Small intestine (tissue), 7 donors: ENCODE results near the gene BPI. TPM values are rescaled to one million over a fixed set of nuclear protein-coding genes. Genes with fewer than 3 reads are reported as not detected.
A peak's percentile ranks its signal among the peaks of the same experiment; 100 is the strongest.

Experiments used
- DNase-seq, 2 donors: peaks; one replicate each; pipeline versions ENCODE4 v3.0.0 to v3.0.0-alpha.2; 2013
- FAIRE-seq: peaks from 2 replicates; lab custom pipeline; 2012; peaks lifted over from hg19 to GRCh38; lab: Jason Lieb, UNC
- H3K27ac ChIP-seq, 3 donors: one replicate each; pipeline ENCODE4 v1.5.1; 2013; ENCODE audit warnings: low read length in 2 of 3, mild to moderate bottlenecking in 2 of 3, control low read depth in 1 of 3, inconsistent platforms in 1 of 3, low read depth in 1 of 3, moderate library complexity in 1 of 3
- H3K27me3 ChIP-seq, 3 donors: one replicate each; pipeline ENCODE4 v1.6.1; 2013; ENCODE audit warnings: low read length in 3 of 3, inconsistent platforms in 1 of 3; ENCODE audit not compliant: control insufficient read depth in 3 of 3, insufficient read depth in 3 of 3
- H3K36me3 ChIP-seq, 3 donors: one replicate each; pipeline ENCODE4 v1.6.1; 2013; ENCODE audit warnings: low read length in 3 of 3, inconsistent platforms in 1 of 3, low read depth in 1 of 3, mild to moderate bottlenecking in 1 of 3, moderate library complexity in 1 of 3; ENCODE audit not compliant: control insufficient read depth in 3 of 3, insufficient read depth in 2 of 3
- H3K4me1 ChIP-seq, 3 donors: one replicate each; pipeline ENCODE4 v1.6.1; 2013; ENCODE audit warnings: low read length in 2 of 3, inconsistent platforms in 1 of 3, low read depth in 1 of 3, mild to moderate bottlenecking in 1 of 3, moderate library complexity in 1 of 3; ENCODE audit not compliant: control insufficient read depth in 3 of 3, insufficient read depth in 2 of 3
- H3K4me3 ChIP-seq, 3 donors: one replicate each; pipeline ENCODE4 v1.5.1; 2013; ENCODE audit warnings: low read length in 3 of 3, control low read depth in 1 of 3, inconsistent platforms in 1 of 3, low read depth in 1 of 3, mild to moderate bottlenecking in 1 of 3, moderate library complexity in 1 of 3
- H3K9me3 ChIP-seq, 2 donors: one replicate each; pipeline ENCODE4 v1.6.1; 2013; ENCODE audit warnings: low read depth in 1 of 2, low read length in 1 of 2; ENCODE audit not compliant: control insufficient read depth in 2 of 2, insufficient read depth in 1 of 2
- WGBS, 3 donors: extraction: QIAGEN DNeasy Blood & Tissue Kit; methylation state at CpG; one replicate each; pipeline ENCODE4 v1.1.7; 2013; 5-methylcytosine and 5-hydroxymethylcytosine counted together
- polyA plus RNA-seq, 4 donors: library from polyadenylated mRNA; stranded (reverse) in 3 of 4; unstranded in 1 of 4; fragments of 200-250 nt in 3 of 4; fragments of 120-200 nt in 1 of 4; gene quantifications; one replicate each; pipeline versions ENCODE4 v1.2.1 to v1.2.3, GENCODE V29; 2013
- donor health status: healthy with polysubstance abuse.
- donor health status: control.
- donor health status: control.
- donor health status: Bipolar disorder and iron deficiency.
- donor health status: healthy.

Gene BPI
- polyA plus RNA-seq, 4 donors: 0.27 TPM; not detected in 3

- WGBS, 3 donors: 79 to 89% (median 85%) methylated on average over 3 of the region's 3 CpGs
- H3K27me3 ChIP-seq: peaks cover 0 to 9% (median 7%) of the 10 kb centered on the region in 3 donors
- no peak for DNase-seq
- no peak overlapping the region for H3K27ac ChIP-seq
- no peak overlapping the region for H3K4me3 ChIP-seq
- no peaks in the 10 kb centered on the region for H3K9me3 ChIP-seq
- no peaks in the 10 kb centered on the region for H3K36me3 ChIP-seq
- no peak for FAIRE-seq
- H3K4me1 ChIP-seq: no peaks in the 10 kb centered on the region
These were observed 2.6 kb upstream of the BPI start for GRCh38 chr20:38301309-38301708.

GRCh38 chr20:38302786-38303185 lies 1.2 kb upstream of the BPI start:
- WGBS, 3 donors: 34 to 47% (median 34%) methylated on average over 11 of the region's 11 CpGs

GRCh38 chr20:38304845-38305447 lies 990 bp downstream of the BPI start:
- FAIRE-seq (no peak), DNase-seq (peak in 1 of 2 donors; percentile 16)
- 47 to 54% (median 49%) methylated on average over 8 of the region's 8 CpGs for WGBS, 3 donors

More at GRCh38 chr20:38302786-38303185, 1.2 kb upstream of the BPI start:
- DNase-seq: no peak
- Histone ChIP-seq H3K9me3 (no peaks in the 10 kb centered on the region), H3K4me1 (no peaks in the 10 kb centered on the region), H3K27ac (no peak overlapping the region), H3K4me3 (no peak overlapping the region), H3K36me3 (no peaks in the 10 kb centered on the region), H3K27me3 (peaks cover 0 to 10% (median 7%) of the 10 kb centered on the region in 3 donors)
- no peak for FAIRE-seq

GRCh38 chr20:38305541-38305940 lies 1.6 kb downstream of the BPI start:
- 82 to 86% (median 82%) methylated on average over 4 of the region's 4 CpGs for WGBS, 3 donors
- H3K4me1 ChIP-seq: no peaks in the 10 kb centered on the region
- H3K9me3 ChIP-seq: peaks cover 0 to 6% of the 10 kb centered on the region in 2 donors
- H3K36me3 ChIP-seq: no peaks in the 10 kb centered on the region
- DNase-seq (no peak), FAIRE-seq (no peak)
- H3K27ac ChIP-seq: no peak overlapping the region
- peaks cover 0 to 10% (median 10%) of the 10 kb centered on the region in 3 donors for H3K27me3 ChIP-seq
- no peak overlapping the region for H3K4me3 ChIP-seq

More at GRCh38 chr20:38304845-38305447, 990 bp downstream of the BPI start:
- Histone ChIP-seq H3K9me3 (peaks cover 0 to 6% of the 10 kb centered on the region in 2 donors), H3K4me1 (no peaks in the 10 kb centered on the region), H3K4me3 (no peak overlapping the region), H3K27me3 (peaks cover 0 to 10% (median 7%) of the 10 kb centered on the region in 3 donors), H3K36me3 (no peaks in the 10 kb centered on the region), H3K27ac (no peak overlapping the region)

- Histone ChIP-seq H3K9me3 (peaks cover 0 to 6% of the 10 kb centered on the region in 2 donors), H3K4me1 (no peaks in the 10 kb centered on the region), H3K4me3 (no peak overlapping the region), H3K27me3 (peaks cover 0 to 10% (median 10%) of the 10 kb centered on the region in 3 donors), H3K36me3 (no peaks in the 10 kb centered on the region), H3K27ac (no peak overlapping the region)
- FAIRE-seq (no peak), DNase-seq (no peak)
- WGBS, 3 donors: 78 to 82% (median 82%) methylated on average over 6 of the region's 6 CpGs
These were observed 2.4 kb downstream of the BPI start for GRCh38 chr20:38306379-38306778.

- FAIRE-seq (no peak), DNase-seq (no peak)
- Histone ChIP-seq H3K27ac (no peak overlapping the region), H3K9me3 (peaks cover 0 to 6% of the 10 kb centered on the region in 2 donors), H3K27me3 (peaks cover 0 to 12% (median 10%) of the 10 kb centered on the region in 3 donors), H3K4me3 (no peak overlapping the region), H3K36me3 (no peaks in the 10 kb centered on the region), H3K4me1 (no peaks in the 10 kb centered on the region)
- 79 to 81% (median 79%) methylated on average over 8 of the region's 8 CpGs for WGBS, 3 donors
These were observed 3.6 kb downstream of the BPI start for GRCh38 chr20:38307371-38308046.

GRCh38 chr20:38308047-38308438 lies 4.1 kb downstream of the BPI start:
- FAIRE-seq (no peak), DNase-seq (no peak)
- no peaks in the 10 kb centered on the region for H3K4me1 ChIP-seq
- peaks cover 0 to 10% (median 7%) of the 10 kb centered on the region in 3 donors for H3K27me3 ChIP-seq
- no peak overlapping the region for H3K27ac ChIP-seq
- no peaks in the 10 kb centered on the region for H3K36me3 ChIP-seq
- 53 to 63% (median 57%) methylated on average over 4 of the region's 4 CpGs for WGBS, 3 donors
- no peak overlapping the region for H3K4me3 ChIP-seq
- H3K9me3 ChIP-seq: peaks cover 0 to 6% of the 10 kb centered on the region in 2 donors

- peaks cover 0 to 10% (median 7%) of the 10 kb centered on the region in 3 donors for H3K27me3 ChIP-seq
- no peak for DNase-seq
- WGBS, 3 donors: 19 to 89% (median 47%) methylated on average over 1 of the region's 1 CpG
- H3K27ac ChIP-seq: no peak overlapping the region
- no peak for FAIRE-seq
- H3K4me1 ChIP-seq: no peaks in the 10 kb centered on the region
- no peak overlapping the region for H3K4me3 ChIP-seq
- no peaks in the 10 kb centered on the region for H3K36me3 ChIP-seq
- peaks cover 0 to 6% of the 10 kb centered on the region in 2 donors for H3K9me3 ChIP-seq
These were observed 4.5 kb downstream of the BPI start for GRCh38 chr20:38308447-38308846.
